ENCODE data around the gene CPNE4. TPM values are rescaled to one million over a fixed set of nuclear protein-coding genes. Genes with fewer than 3 reads are reported as not detected.

CPNE4 gene
- total RNA-seq, 2 donors from 2014 or later = not detected

DNA sequence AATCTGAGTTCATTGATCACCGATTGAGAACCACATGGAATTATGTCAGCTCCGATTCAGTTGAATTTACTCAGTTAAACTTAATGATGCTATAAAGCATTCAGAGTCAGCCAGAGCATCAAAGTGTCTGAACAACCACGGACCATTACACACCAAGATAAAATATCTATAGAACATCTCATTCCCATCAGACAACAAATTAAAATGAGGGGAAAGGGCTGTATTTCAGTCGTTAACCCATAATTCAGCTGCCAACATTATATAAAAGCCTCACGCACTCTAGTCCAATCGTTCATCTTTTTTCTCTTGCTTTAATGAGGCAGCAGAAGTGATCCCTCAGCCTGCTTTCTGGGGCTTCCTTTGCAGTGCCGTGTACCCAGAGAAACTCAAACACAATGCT lies 11.9 kb downstream of the CPNE4 start:
- Histone ChIP-seq H3K9me3 (no peaks in the 10 kb centered on the region), H3K4me3 (no peak overlapping the region), H3K27me3 (no peaks in the 10 kb centered on the region), H3K27ac (no peak overlapping the region), H3K36me3 (replicated peaks in 1 of 2; ENCODE audit: insufficient read depth in 1 of 2, low read depth in 2 of 2) (no peaks in the 10 kb centered on the region), H3K4me1 (no peaks in the 10 kb centered on the region)
- DNase-seq (no peak), ATAC-seq (no peak)
- WGBS, 2 donors = 59 to 68% methylated on average over 7 of the region's 7 CpGs
- TF ChIP-seq POLR2A (IDR thresholded peaks at IDR 0.05) = no peak
- TF ChIP-seq, protein P1, sequence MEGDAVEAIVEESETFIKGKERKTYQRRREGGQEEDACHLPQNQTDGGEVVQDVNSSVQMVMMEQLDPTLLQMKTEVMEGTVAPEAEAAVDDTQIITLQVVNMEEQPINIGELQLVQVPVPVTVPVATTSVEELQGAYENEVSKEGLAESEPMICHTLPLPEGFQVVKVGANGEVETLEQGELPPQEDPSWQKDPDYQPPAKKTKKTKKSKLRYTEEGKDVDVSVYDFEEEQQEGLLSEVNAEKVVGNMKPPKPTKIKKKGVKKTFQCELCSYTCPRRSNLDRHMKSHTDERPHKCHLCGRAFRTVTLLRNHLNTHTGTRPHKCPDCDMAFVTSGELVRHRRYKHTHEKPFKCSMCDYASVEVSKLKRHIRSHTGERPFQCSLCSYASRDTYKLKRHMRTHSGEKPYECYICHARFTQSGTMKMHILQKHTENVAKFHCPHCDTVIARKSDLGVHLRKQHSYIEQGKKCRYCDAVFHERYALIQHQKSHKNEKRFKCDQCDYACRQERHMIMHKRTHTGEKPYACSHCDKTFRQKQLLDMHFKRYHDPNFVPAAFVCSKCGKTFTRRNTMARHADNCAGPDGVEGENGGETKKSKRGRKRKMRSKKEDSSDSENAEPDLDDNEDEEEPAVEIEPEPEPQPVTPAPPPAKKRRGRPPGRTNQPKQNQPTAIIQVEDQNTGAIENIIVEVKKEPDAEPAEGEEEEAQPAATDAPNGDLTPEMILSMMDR (IDR thresholded peaks at IDR 0.05) = no peak
- intact Hi-C loops (cut with DNase I) = no loop called here

DNA sequence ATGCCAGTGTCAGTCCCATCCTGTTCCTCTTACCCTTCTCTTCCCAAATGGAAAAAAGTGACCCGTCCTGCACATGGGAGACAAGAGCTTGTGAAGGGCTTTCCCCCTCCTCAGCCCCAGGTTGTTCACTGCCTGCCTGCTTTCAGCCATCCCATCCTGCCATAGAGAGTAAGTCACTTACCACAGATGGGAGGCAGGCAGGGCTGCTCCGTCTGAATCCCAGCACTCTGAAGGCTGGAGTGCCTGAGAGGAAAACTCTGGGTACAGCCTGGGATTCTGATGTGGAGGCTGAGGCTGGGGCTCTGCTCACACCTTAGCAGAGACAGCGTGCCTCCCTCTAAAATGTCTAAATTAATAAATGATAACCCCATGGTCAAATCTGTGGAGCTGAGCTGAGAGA lies 14.8 kb downstream of the CPNE4 start:
- Histone ChIP-seq H3K9me3 (no peaks in the 10 kb centered on the region), H3K4me1 (no peaks in the 10 kb centered on the region), H3K36me3 (replicated peaks in 1 of 2; ENCODE audit: insufficient read depth in 1 of 2, low read depth in 2 of 2) (no peaks in the 10 kb centered on the region), H3K27me3 (no peaks in the 10 kb centered on the region), H3K4me3 (no peak overlapping the region), H3K27ac (no peak overlapping the region)
- intact Hi-C loops (cut with DNase I) = no loop called here
- WGBS, 2 donors = 4 to 6% methylated on average over 3 of the region's 3 CpGs
- TF ChIP-seq POLR2A (IDR thresholded peaks at IDR 0.05) = no peak
- TF ChIP-seq, protein P1 (IDR thresholded peaks at IDR 0.05) = no peak
- DNase-seq (no peak), ATAC-seq (no peak)

DNA sequence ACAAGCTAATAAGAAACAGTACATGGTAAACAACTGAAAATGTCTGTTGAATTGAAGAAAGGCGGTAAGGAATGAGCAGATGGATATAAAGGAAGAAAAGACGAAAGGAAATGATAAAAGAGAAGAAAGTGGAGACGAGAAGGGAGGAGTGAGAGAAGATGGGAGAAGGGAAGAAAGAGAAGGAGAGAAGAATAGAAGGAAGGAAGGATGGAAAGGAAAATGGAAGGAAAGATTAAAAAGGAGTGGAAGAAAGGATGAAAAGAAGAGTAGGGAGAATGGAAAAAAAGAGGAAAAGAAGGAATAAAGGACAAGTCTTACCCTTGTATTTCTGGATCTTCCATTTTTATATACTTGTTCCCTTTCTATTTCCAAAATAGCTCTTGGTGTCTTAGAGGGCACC lies 17.7 kb downstream of the CPNE4 start:
- Histone ChIP-seq H3K27ac (no peak overlapping the region), H3K4me3 (no peak overlapping the region), H3K27me3 (no peaks in the 10 kb centered on the region), H3K36me3 (replicated peaks in 1 of 2; ENCODE audit: insufficient read depth in 1 of 2, low read depth in 2 of 2) (no peaks in the 10 kb centered on the region), H3K4me1 (no peaks in the 10 kb centered on the region), H3K9me3 (no peaks in the 10 kb centered on the region)
- intact Hi-C loops (cut with DNase I) = no loop called here
- WGBS, 2 donors = 61 to 65% methylated on average over 3 of the region's 3 CpGs
- no peak for DNase-seq
- ATAC-seq = no peak
- TF ChIP-seq POLR2A (IDR thresholded peaks at IDR 0.05) = no peak
- TF ChIP-seq, protein P1 (IDR thresholded peaks at IDR 0.05) = no peak

DNA sequence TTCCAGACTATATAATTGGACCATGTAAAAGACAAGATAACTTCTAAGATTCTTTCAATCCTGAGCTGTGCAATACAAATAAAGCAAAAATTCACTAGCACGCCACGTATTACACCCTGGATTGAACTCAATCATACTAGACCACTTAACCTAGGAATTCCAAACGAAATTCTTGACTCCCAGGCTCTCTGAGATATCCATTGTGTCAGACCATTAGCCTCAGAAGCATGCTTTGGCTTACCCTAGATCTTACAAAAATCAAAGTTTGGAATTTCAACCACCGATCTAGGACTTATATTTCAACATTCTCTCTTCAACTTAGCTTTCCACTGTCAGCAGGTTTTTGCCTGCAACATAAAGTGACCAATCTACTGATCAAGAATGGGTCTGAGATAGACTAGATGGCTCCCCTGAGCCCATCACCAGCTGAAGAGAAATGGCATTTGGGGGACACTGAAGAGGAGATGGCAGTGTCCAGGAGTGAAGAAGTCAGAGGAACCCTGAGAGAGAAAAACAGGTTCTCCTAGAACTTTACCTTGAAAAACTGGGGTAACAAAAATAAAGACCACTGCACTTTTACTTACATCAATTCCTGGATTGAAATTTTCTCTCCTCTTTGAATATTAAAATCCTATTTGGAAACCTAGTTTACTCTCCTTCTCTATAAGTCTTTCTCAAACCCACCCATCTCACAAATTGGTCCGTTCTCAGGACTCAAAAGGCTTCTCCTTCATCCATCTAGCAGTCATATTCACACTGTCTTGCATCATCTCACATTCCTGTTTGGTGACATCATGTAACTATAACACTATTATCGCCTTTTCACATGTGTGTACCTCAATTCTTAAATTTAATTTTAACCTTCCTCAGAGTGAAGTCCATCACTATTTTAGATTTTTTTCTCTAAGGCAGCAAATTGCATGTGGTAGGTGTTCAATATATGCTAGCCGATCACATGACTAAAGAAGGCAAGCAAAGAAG lies 18.5 kb downstream of the CPNE4 start:
- no peak overlapping the region for H3K27ac ChIP-seq
- no peak for TF ChIP-seq POLR2A (IDR thresholded peaks at IDR 0.05)
- TF ChIP-seq, protein P1 (IDR thresholded peaks at IDR 0.05) = no peak
- intact Hi-C loops (cut with DNase I) = no loop called here
- no peaks in the 10 kb centered on the region for H3K4me1 ChIP-seq
- no peaks in the 10 kb centered on the region for H3K36me3 ChIP-seq (replicated peaks in 1 of 2; ENCODE audit: insufficient read depth in 1 of 2, low read depth in 2 of 2)
- DNase-seq (no peak), ATAC-seq (no peak)
- WGBS, 2 donors = 54 to 56% methylated on average over 7 of the region's 7 CpGs
- no peak overlapping the region for H3K4me3 ChIP-seq
- H3K9me3 ChIP-seq = no peaks in the 10 kb centered on the region
- H3K27me3 ChIP-seq = no peaks in the 10 kb centered on the region

Data from body of pancreas (tissue), 4 donors.